Measurements from ENCODE around the gene KCNIP2.

Gene KCNIP2

DNA sequence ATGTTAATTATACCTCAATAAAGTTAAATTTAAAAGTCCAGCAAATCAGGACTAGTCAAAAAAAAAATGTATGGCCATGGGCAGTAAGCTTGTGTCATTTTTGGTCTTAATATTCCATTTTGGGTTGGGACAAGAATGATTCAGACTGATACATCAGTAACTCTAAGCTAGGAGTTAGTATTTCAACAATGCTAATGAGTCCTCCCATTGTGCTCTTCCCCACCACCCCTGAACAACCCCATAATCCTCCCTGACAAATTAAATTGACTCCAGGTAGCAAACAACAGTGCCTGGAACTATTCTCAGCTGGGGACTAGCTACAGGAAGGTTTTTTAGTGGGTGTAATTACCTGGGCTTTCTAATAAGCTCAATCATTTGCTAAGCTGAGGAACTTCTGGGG lies 30.7 kb upstream of the KCNIP2 start:
- no peak for TF ChIP-seq GATA2 (IDR thresholded peaks at IDR 0.05; ENCODE audit: low read depth, low read length)

DNA sequence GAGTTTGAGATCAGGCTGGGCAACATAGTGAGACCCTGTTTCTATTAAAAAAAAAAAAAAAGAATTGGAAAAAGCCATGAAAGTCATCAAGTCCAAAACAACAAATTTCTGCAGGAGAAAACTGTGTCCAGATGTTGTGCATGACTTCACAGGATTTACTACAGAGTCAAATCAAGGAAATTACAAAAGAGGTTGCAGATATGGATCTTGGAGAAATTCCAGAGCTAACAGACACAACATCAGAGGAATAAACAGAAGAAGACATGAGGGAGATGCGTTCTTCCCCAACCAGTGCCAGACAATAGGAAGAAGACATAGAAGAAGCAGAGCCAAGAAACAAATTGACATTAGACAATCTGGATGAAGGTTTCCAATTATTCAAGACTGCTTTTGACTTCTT lies 24.3 kb upstream of the KCNIP2 start:
- TF ChIP-seq GATA2 (IDR thresholded peaks at IDR 0.05; ENCODE audit: low read depth, low read length) (no peak), GATA3 (IDR thresholded peaks at IDR 0.05; ENCODE audit: low read depth, low read length) (no peak)

DNA sequence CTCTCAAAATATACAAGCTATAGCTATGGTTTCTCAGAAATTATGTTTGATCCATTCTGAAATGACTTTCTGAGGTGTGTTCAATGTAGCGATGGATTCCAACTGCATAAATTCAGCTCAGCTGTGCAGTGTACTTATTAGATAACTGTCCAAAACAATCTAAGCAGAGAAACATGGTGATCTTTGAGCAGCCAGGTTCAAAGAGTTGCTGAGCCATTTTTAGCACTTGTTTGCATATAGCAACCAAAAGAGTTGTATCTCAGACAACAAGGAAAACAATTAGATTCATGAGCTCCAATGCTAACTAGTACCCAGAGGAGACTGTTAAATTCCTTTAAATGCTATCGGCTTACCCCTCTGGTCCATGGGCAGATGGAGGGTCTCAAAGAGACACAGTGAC lies 15.9 kb upstream of the KCNIP2 start:
- no peak for TF ChIP-seq GATA3 (IDR thresholded peaks at IDR 0.05; ENCODE audit: low read depth, low read length)
- TF ChIP-seq GATA2 (IDR thresholded peaks at IDR 0.05; ENCODE audit: low read depth, low read length) = no peak

DNA sequence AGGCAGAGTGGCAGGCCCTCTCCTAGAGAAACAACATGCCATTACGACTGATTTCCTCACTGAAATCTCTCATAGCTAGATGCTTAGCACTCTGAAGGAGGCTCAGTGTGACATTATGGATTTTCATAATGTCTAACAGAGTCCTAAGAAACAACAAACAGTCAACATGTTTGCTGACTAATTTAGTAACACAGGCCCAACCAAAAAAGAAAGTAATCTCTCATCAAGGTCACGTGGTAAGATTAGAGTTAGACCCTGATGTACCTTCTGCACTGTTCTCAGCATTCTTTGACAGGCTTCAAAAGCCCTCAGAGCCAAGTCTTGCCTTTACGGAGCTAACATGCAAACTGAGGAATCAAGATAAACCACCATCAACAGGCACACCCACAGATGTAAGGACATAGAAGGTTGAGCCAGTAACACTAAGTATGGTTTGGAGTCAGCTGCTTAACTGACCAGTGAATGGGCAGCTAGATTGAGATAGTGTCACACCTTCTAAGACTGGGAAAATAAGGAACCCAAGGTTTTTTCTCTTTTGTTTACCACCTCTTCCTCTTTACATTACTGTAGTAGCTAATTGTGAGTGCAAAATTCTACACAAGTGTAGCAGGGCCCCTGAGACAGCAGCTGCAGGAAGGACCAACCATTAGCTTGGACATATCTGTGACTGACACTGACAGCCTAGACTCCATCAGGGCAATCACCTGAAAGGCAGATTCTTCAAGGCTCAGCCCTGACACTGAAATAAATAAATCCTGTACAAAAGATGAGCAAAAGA lies 15.3 kb upstream of the KCNIP2 start:
- no peak for TF ChIP-seq GATA2 (IDR thresholded peaks at IDR 0.05; ENCODE audit: low read depth, low read length)
- no peak for TF ChIP-seq GATA3 (IDR thresholded peaks at IDR 0.05; ENCODE audit: low read depth, low read length)

DNA sequence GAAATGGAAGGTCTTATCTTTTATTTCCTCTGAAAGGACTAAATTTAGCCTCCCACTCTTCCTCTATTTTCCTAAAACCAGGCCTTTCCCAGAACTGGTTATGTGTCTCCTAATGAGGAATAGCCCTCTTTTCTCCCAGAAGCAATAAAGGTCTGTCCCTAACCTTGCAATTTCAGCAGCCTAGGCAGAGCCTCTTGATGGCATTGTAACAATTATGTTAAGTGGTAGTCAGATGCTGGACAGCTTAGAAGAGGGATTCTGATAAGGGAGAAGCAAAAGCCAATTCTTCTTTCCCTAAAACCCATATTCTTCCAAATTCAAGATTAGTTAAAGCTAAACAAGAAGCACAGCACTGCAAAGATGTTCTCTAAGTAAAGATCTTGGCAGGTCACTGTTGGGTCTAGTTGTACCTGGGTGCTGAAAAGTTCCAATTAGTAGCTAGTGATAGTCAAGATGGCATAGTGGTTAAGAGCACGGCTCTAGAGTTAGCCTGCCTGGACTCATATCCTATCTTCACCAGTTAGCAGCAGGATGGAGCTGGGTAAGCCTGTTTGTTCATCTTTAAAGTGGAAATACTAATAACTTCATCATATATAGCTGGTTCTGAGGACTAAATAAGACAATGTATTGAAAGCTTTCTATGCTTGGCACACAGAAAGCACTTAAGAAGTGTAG lies 14.3 kb upstream of the KCNIP2 start:
- TF ChIP-seq GATA2 (IDR thresholded peaks at IDR 0.05; ENCODE audit: low read depth, low read length) (no peak), GATA3 (IDR thresholded peaks at IDR 0.05; ENCODE audit: low read depth, low read length) (no peak)

DNA sequence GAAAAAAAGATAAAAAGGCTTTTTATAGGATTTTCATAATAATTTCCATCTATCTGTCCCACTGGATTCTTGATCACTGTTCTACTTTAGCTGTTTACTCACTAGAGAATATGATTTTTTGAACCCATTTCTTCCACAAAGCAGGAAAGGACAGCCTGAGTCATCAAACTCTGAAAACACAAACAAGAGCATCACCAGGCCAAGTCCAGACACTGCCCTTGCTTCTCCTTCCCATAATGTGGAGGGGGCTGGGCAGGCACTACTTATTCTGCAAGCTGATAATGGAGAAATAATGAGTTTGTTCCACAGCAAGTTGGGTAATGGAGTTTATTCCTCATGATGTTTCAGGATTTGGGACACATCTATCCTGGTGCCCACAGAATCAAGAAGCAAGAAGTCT lies 13.0 kb upstream of the KCNIP2 start:
- TF ChIP-seq GATA3 (IDR thresholded peaks at IDR 0.05; ENCODE audit: low read depth, low read length) (no peak), GATA2 (IDR thresholded peaks at IDR 0.05; ENCODE audit: low read depth, low read length) (no peak)

DNA sequence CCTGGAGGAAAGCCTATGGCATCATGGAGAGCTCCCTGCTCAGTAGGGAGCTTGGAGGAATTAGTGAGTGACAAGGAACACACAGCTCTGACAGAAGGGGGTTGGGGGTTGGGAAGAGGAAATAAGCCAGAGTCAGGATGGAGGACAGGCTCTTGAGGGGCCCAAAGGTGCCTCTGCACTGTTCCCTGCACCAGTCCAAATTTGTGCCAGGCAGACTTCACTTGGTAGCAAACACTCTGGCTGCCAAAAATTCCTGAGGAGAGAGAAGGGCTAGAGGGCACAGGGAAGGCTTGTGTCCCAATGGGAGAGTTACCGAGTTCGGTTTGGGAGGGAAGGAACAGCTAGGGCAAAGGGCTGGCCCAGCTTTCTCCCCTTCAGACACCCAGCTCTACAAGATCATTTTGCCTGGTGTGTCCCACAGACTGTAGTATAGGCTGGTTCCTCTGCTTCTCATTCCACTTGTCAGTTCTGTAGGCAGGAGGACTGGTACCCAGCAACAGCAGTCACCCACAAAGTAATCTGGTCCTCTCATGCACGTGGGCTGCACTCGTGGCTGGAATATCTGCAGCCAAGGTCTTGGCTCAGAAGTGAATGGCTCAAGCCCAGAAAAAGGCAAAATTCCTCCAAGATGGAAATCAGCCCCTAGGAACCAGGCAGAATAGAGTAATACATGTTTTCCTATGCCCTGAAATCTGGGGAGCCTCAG lies 8.0 kb upstream of the KCNIP2 start:
- TF ChIP-seq GATA3 (IDR thresholded peaks at IDR 0.05; ENCODE audit: low read depth, low read length) (no peak), GATA2 (IDR thresholded peaks at IDR 0.05; ENCODE audit: low read depth, low read length) (no peak)

DNA sequence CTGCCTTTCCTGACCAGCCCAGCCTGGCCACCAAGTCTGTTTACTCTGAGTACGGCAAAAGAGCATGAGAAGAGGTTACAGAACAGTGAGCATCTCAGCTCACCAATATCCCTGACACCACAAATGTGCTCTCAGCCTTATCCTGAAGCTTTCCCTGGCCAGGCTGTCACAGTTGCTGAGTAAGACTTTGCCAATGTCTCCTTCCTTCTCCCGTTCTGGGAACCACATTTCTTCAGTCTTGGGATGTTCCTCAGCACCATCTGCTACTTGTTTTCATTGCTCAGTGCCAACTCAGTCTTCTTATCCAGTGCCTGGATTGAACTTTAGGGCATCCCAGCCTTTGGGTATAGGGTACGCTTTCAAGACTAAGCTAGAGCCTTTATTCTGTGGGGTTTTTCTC lies 7.1 kb upstream of the KCNIP2 start:
- no peak for TF ChIP-seq GATA3 (IDR thresholded peaks at IDR 0.05; ENCODE audit: low read depth, low read length)
- TF ChIP-seq GATA2 (IDR thresholded peaks at IDR 0.05; ENCODE audit: low read depth, low read length) = no peak

DNA sequence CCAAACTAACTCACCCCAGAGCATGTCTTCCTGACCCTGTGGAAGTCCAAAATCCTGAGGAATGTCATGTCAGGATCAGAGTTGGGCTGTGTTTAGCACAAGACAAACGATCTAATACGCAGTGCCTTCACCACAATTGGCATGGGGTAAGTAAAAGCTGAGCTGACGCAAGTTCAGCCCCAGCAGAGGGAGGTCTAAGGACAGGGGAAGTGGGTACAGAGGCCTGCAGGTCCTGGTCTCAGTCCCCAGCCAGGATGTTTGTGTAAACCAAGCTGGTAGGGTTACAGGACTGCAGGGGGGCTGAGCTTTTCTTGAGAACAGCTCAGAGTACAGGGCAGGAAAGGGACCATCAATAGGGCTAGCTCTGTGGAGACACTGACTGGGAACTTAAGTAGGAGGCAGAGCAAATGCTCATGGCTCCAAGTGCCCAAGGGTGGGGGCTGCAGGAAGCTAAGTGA lies 5.3 kb upstream of the KCNIP2 start:
- TF ChIP-seq GATA2 (IDR thresholded peaks at IDR 0.05; ENCODE audit: low read depth, low read length) = no peak
- no peak for TF ChIP-seq GATA3 (IDR thresholded peaks at IDR 0.05; ENCODE audit: low read depth, low read length)

DNA sequence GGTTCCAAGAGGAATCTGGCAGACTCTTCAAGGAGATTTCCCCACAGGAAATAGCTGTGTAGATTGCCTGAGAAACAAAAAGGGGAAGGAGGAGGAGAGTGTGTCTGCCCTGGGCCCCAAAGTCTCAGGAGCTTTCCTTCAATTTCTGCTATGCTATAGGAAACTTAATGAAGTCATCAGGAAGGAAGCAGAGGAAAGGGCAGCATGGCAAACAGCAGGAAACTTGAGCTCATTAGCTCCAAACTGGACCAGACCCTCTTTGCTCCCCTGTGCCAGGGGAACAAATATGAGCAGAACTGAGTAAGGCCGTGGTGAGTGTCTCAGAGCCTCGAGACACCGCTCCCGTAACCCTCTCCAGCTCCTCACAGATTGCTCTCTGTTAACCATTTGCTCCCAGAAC lies 4.8 kb upstream of the KCNIP2 start:
- TF ChIP-seq GATA2 (IDR thresholded peaks at IDR 0.05; ENCODE audit: low read depth, low read length) = no peak
- no peak for TF ChIP-seq GATA3 (IDR thresholded peaks at IDR 0.05; ENCODE audit: low read depth, low read length)

DNA sequence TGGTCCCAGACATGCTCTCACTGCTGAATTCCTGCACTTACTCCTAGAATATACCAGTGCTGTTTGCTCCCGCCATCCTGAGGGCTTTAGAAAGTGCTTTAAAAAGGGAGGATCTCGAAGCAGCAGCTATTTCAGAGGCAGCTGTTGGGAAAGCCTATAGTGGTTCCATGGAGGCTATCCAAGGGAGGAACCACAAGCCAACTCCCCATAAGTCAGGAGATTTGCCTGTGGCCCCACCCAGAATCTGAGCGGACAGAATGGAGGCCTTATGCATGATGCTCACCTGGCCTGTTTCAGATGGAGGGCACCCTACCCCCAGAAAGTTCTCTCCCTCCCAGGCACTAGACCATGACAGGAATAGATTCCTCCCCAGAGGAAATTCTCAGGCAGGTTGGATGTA lies 2.3 kb upstream of the KCNIP2 start:
- TF ChIP-seq GATA2 (IDR thresholded peaks at IDR 0.05; ENCODE audit: low read depth, low read length) (no peak), GATA3 (IDR thresholded peaks at IDR 0.05; ENCODE audit: low read depth, low read length) (no peak)

DNA sequence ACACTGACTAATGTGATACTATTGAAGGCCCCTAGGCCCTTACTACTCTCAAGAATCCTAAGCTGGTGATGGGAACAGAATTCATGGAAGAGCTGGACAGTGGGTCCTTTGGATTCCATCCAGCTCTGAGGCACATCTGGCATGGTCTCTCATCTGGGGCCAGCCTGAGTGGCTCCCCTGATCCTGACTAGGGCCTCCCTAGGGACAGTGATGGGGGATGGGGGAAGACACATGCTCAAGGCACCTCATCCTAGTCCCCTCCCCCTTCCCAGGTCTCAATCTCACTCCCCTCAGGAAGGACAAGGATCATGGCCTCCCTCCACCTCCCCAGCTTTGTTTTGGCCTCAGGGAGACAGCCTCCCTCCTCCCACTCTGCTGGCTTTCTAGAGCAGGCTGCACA lies 1.8 kb downstream of the KCNIP2 start:
- TF ChIP-seq GATA2 (IDR thresholded peaks at IDR 0.05; ENCODE audit: low read depth, low read length) = no peak

DNA sequence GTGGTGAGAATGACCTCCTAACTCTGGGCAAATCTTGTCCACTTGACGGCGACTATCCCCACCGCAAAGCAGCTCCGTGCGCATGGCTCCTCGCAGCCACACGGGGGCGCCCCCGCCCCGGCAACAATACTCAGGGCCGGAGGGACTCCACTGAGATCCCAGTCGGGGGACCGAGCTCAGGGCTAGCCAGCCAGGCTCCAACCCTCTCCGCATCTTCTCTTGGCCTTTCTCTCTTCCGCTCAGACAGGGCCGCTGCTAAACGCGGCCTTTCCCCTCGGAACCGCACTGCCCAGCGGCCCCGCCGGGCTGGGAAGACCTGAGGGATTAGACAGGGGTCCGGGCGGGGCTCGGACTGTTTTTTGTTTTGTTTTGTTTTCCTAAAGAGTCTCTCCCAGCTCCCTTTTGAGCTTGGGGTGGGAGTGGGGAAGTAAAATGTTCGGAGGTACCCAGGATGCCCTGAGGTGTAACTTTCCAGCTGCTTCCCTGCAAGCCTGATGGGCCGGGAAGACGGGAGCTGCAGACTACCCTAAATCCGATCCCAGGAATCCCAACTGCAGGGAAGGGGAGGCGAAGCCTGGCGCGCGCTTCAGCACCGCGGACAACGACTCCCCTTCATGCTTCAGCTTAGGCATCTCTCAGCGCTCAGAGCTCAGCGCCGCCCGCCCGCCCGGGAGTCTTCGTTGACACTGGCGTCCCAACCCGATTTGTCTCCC lies 2.7 kb downstream of the KCNIP2 start:
- TF ChIP-seq GATA3 (IDR thresholded peaks at IDR 0.05; ENCODE audit: low read depth, low read length) (no peak), GATA2 (IDR thresholded peaks at IDR 0.05; ENCODE audit: low read depth, low read length) (no peak)

DNA sequence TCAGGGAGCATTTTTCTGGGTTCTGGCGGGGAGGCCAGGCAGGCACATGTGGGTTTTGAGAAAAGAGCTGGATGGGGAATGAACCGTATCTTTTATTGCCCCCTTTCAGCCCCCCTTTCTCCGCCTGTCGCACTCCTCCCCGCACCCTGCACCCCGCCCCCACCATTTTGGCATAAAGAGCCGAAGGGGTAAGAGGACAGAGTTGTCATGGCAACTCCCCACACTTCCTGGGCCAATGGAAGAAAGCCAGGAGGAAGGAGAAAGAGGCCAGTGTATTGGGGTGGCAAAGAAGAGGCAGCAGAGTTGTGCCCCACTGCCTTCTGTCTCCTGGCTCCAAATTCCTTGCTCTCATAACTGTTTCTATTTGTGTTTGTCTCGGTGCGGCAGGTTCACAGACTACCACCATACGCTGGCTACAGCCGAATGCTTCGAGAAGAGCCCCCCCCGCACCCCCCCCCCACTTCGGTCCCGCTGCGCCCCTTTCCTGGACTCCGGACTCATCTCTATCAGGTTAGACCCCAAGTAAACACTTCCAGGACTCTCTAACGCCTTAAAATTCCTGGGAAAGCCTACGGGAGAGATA lies 3.4 kb downstream of the KCNIP2 start:
- TF ChIP-seq GATA3 (IDR thresholded peaks at IDR 0.05; ENCODE audit: low read depth, low read length) = no peak

Measured in SH-SY5Y (cell line).